PC-3 (cell line): ENCODE results near the gene MVB12B. TPM values are rescaled to one million over a fixed set of nuclear protein-coding genes. Genes with fewer than 3 reads are reported as not detected.

ENCODE experiments used
- ATAC-seq: fragments of 200-7000 bp; cut with Tn5 transposase; 2 replicates; pipeline ENCODE4 v1.9.1; 2020; ENCODE audit warnings: mild to moderate bottlenecking, moderate library complexity
- BruUV-seq: library from RNA; stranded (reverse); fragments of 400-500 nt; replicated peaks from 2 replicates; lab custom pipeline; 2021; lab: Mats Ljungman, UMichigan
- CTCF ChIA-PET: fragments of 300-600 bp; sonication (Branson Sonifier 250); formaldehyde crosslinking; loops from one replicate; lab custom pipeline; 2022; ENCODE audit warnings: antibody characterized with exemption; lab: Charles Lee
- POLR2A ChIA-PET: fragments of 300-600 bp; sonication (Branson Sonifier 250); formaldehyde crosslinking; loops from one replicate; lab custom pipeline; 2022; ENCODE audit warnings: antibody characterized with exemption; ENCODE audit not compliant: unreplicated experiment; lab: Charles Lee
- DNase-seq: peaks from one replicate; pipeline ENCODE4 v3.0.0-alpha.2; 2015
- H2AFZ ChIP-seq: fragments of 300-600 bp; sonication (generic); 2 replicates; pipeline ENCODE4 v1.6.0; 2016; ENCODE audit warnings: antibody characterized with exemption, low read length
- H3F3A ChIP-seq: fragments of 300-600 bp; sonication (generic); one replicate; pipeline ENCODE4 v1.6.0; 2017; ENCODE audit warnings: antibody characterized with exemption, low read length, control low read depth, mild to moderate bottlenecking; ENCODE audit not compliant: unreplicated experiment
- H3K27ac ChIP-seq: fragments of 300-600 bp; sonication (generic); 2 replicates; pipeline ENCODE4 v1.5.1; 2016; ENCODE audit warnings: mild to moderate bottlenecking, low read length
- H3K27me3 ChIP-seq: fragments of 300-600 bp; sonication (generic); 2 replicates; pipeline ENCODE4 v1.6.1; 2016; ENCODE audit warnings: low read length, mixed read lengths
- H3K36me3 ChIP-seq: fragments of 300-600 bp; sonication (generic); 2 replicates; pipeline ENCODE4 v1.6.1; 2016; ENCODE audit warnings: low read depth, mixed run types, low read length, mixed read lengths
- H3K4me1 ChIP-seq: fragments of 300-600 bp; sonication (generic); 2 replicates; pipeline ENCODE4 v1.5.1; 2016; ENCODE audit warnings: low read length; ENCODE audit not compliant: insufficient read depth
- H3K4me2 ChIP-seq: fragments of 300-600 bp; sonication (generic); 2 replicates; pipeline ENCODE4 v1.6.0; 2016; ENCODE audit warnings: low read length
- H3K4me3 ChIP-seq: fragments of 300-600 bp; sonication (generic); 2 replicates; pipeline ENCODE4 v1.5.1; 2016; ENCODE audit warnings: mild to moderate bottlenecking, low read length, mixed read lengths
- H3K79me2 ChIP-seq: fragments of 300-600 bp; sonication (generic); 2 replicates; pipeline ENCODE4 v1.6.1; 2017; ENCODE audit warnings: low read length, mixed read lengths
- H3K9ac ChIP-seq: fragments of 300-600 bp; sonication (generic); 2 replicates; pipeline ENCODE4 v1.6.0; 2016; ENCODE audit warnings: mild to moderate bottlenecking, low read length
- H3K9me2 ChIP-seq: fragments of 300-600 bp; sonication (generic); replicated peaks from 2 replicates; pipeline ENCODE4 v1.6.1; 2016; ENCODE audit warnings: mixed run types, low read length, mixed read lengths
- H3K9me3 ChIP-seq: fragments of 300-600 bp; sonication (generic); 2 replicates; pipeline ENCODE4 v1.6.1; 2016; ENCODE audit warnings: low read length, mixed read lengths
- H4K20me1 ChIP-seq: fragments of 300-600 bp; sonication (generic); 2 replicates; pipeline ENCODE4 v1.6.1; 2016; ENCODE audit warnings: low read length, mixed read lengths
- EZH2 ChIP-seq: fragments of 300-600 bp; sonication (generic); IDR thresholded peaks from one replicate; pipeline ENCODE4 v1.6.1; 2017; ENCODE audit warnings: antibody characterized with exemption, mild to moderate bottlenecking, low read length; ENCODE audit not compliant: unreplicated experiment
- EZH2phosphoT487 ChIP-seq: fragments of 300-600 bp; sonication (generic); IDR thresholded peaks from 2 replicates; pipeline ENCODE4 v1.6.1; 2018; ENCODE audit warnings: mild to moderate bottlenecking, antibody characterized with exemption, low read length, borderline replicate concordance
- intact Hi-C: fragments of 100-400 bp; cut with micrococcal nuclease; formaldehyde crosslinking; loops from 2 replicates; pipeline ENCODE4 v1.9.0; 2023
- total RNA-seq: library from RNA; depleted of rRNA; stranded (reverse); fragments of >200 nt; gene quantifications from 2 replicates; pipeline ENCODE4 v1.2.3, GENCODE V29; 2014
- TF ChIP-seq, protein P1 (sequence below): fragments of 300-600 bp; sonication (generic); conservative IDR thresholded peaks from 2 replicates; pipeline ENCODE4 v1.5.1; 2017; ENCODE audit warnings: antibody characterized with exemption, low read depth, mild to moderate bottlenecking, low read length

The MVB12B gene
- total RNA-seq, 1 experiment from 2014 or later: 7.2 TPM

DNA sequence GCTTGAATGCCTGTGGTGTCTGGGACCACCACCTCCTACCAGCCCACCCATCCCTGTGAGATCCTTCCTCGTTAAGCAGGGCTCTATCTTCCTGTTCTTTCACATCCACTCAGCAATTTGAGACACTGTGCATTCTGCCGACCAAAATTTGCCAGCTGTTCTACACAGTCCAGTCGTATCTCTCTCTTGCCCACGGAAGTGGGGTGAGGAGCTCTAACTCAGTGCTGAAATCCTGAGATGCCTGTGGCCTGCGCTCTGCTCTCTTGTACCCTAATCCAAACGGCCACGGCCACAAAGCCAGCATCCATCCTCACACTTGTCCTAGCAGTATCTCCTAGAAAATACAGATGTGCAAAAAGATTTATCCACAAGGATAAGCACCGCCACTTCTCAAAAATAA, 97.9 kb downstream of the MVB12B start:
- Histone ChIP-seq H3K9me3 (no peaks in the 10 kb centered on the region), H3K4me1 (peaks cover 14% of the 10 kb centered on the region), H4K20me1 (no peaks in the 10 kb centered on the region), H3F3A (no peaks in the 10 kb centered on the region), H3K36me3 (no peaks in the 10 kb centered on the region; the same call in 1 of the 2 replicates), H3K27me3 (no peaks in the 10 kb centered on the region), H3K9me2 (no peaks in the 10 kb centered on the region), H3K79me2 (no peaks in the 10 kb centered on the region), H3K4me2 (no peak overlapping the region), H2AFZ (no peak overlapping the region), H3K4me3 (no peak overlapping the region), H3K27ac (no peak overlapping the region), H3K9ac (no peak overlapping the region)
- ATAC-seq (no peak), DNase-seq (no peak)
- intact Hi-C loops: no loop called here
- ChIA-PET POLR2A (no interaction called here), CTCF (no interaction called here)
- TF ChIP-seq EZH2phosphoT487 (no peak), EZH2 (no peak)
- TF ChIP-seq, protein P1, sequence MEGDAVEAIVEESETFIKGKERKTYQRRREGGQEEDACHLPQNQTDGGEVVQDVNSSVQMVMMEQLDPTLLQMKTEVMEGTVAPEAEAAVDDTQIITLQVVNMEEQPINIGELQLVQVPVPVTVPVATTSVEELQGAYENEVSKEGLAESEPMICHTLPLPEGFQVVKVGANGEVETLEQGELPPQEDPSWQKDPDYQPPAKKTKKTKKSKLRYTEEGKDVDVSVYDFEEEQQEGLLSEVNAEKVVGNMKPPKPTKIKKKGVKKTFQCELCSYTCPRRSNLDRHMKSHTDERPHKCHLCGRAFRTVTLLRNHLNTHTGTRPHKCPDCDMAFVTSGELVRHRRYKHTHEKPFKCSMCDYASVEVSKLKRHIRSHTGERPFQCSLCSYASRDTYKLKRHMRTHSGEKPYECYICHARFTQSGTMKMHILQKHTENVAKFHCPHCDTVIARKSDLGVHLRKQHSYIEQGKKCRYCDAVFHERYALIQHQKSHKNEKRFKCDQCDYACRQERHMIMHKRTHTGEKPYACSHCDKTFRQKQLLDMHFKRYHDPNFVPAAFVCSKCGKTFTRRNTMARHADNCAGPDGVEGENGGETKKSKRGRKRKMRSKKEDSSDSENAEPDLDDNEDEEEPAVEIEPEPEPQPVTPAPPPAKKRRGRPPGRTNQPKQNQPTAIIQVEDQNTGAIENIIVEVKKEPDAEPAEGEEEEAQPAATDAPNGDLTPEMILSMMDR: no peak
- BruUV-seq: no TSS peak

DNA sequence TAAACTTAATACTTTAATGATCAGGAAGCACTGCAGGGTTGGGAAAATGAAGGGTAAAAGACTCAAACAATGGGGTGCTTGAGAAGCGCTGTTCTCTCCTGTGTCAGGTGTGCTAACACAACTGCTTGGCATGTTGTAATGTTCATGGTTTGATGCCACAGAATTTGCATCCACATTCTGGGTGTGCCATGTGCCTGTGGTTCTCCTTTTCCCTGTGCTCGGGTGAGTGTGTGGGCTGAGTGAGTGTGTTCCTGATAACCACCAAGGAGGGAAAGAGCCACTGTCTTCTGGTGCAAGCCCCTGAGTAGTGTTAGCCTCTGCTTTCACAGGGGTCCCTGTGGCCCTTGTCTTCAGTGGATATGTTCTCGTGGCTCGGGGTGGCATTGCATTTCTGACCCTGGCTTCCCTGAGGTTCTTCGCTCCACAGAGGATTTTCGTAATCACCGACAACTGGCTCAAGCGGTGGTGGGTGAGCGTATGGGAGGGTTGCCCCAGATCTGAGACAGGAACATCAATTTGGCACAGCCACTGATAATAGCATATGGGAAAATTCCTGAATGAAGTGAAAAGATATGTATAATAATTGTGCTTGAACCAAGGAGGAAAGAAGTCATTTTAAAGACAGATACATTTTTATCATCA, 102.0 kb downstream of the MVB12B start:
- Histone ChIP-seq H3K9me2 (no peaks in the 10 kb centered on the region), H3K4me2 (no peak overlapping the region), H3K4me1 (no peaks in the 10 kb centered on the region), H3K9me3 (no peaks in the 10 kb centered on the region), H3K4me3 (no peak overlapping the region), H3K36me3 (no peaks in the 10 kb centered on the region), H3K27ac (no peak overlapping the region), H3K9ac (no peak overlapping the region), H3K79me2 (no peaks in the 10 kb centered on the region), H2AFZ (no peak overlapping the region), H4K20me1 (no peaks in the 10 kb centered on the region), H3K27me3 (no peaks in the 10 kb centered on the region), H3F3A (no peaks in the 10 kb centered on the region)
- ChIA-PET POLR2A (no interaction called here), CTCF (no interaction called here)
- no TSS peak for BruUV-seq
- no peak for TF ChIP-seq EZH2
- TF ChIP-seq, protein P1: no peak
- no peak for TF ChIP-seq EZH2phosphoT487
- ATAC-seq (no peak), DNase-seq (no peak)
- intact Hi-C loops: no loop called here

DNA sequence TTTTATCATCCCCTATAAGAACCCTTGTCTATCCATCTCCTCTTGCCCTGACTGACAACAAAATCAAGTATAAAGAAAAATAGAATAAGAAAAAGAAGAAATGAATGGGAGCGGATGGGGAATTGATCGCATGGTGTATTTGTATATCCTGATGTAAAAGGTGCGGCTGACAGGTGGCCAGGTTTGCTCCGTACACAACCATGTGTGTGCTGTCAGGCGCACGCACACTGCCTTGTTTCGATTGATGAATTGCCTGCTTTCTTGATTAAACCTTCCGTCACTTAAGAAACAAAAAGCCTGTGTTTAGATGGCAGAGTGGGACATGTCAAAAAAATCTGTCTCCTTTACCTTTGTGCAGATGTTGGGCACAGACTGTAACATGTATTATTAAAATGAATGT, 102.6 kb downstream of the MVB12B start:
- POLR2A ChIA-PET: no interaction called here
- Histone ChIP-seq H3K4me3 (no peak overlapping the region), H3K9me2 (no peaks in the 10 kb centered on the region), H3K79me2 (no peaks in the 10 kb centered on the region), H3K27ac (no peak overlapping the region), H3K9ac (no peak overlapping the region), H4K20me1 (no peaks in the 10 kb centered on the region), H3K4me1 (no peaks in the 10 kb centered on the region), H3F3A (no peaks in the 10 kb centered on the region), H3K9me3 (no peaks in the 10 kb centered on the region), H3K27me3 (no peaks in the 10 kb centered on the region), H2AFZ (no peak overlapping the region), H3K36me3 (no peaks in the 10 kb centered on the region), H3K4me2 (no peak overlapping the region)
- no peak for TF ChIP-seq EZH2phosphoT487
- no peak for TF ChIP-seq EZH2
- TF ChIP-seq, protein P1: no peak
- intact Hi-C loops: no loop called here
- no TSS peak for BruUV-seq
- CTCF ChIA-PET: no interaction called here
- ATAC-seq (no peak), DNase-seq (no peak)
